Kasumi-1 (cell line): ENCODE results near the gene KIF18B.

ENCODE experiments used
- DNase-seq, 2 experiments: peaks; one replicate each; lab custom pipeline; 2025; lab: John Stamatoyannopoulos, UW

KIF18B gene

DNA sequence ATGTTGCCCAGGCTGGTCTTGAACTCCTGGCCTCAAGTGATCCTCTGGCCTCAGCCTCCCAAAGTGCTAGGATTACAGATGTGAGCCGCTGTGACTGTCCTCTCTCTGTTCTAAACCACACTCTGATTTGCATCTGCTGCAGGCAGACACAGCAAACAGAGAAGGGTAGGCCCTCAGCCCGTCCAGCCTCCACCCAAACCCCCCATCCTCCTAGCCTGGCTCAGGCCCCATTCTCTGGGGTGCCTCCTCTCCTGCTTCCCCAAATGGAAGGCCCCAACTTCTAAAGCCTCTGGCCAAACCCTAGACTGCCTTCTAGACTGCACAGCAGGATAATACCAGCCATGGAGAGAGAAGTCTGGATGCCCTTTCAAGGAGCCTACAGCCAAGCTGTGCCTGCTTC is 28.2 kb downstream of the KIF18B start:
- DNase-seq = no peak

DNA sequence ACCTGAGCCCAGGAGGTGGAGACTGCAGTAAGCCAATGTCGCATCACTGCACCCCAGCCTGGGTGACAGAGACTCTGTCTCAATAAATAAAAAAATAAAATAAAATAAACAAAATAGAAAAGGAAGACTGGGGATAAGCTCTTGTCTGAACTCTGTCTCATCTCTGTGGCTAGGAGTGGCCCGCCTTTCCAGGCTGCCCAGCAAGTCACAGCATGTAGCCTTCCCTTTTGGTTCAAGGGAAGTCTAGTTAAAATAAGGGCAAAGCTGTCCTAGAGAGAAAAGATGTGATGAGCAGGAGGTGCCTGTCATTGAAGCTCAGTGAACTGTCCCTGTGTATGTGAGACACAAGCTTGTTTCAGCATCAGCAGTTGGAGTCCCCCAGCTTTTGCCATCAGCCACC is 29.6 kb downstream of the KIF18B start:
- no peak for DNase-seq

GRCh38 chr17:44917456-44917855 is 30.1 kb downstream of the KIF18B start:
- no peak for DNase-seq

DNA sequence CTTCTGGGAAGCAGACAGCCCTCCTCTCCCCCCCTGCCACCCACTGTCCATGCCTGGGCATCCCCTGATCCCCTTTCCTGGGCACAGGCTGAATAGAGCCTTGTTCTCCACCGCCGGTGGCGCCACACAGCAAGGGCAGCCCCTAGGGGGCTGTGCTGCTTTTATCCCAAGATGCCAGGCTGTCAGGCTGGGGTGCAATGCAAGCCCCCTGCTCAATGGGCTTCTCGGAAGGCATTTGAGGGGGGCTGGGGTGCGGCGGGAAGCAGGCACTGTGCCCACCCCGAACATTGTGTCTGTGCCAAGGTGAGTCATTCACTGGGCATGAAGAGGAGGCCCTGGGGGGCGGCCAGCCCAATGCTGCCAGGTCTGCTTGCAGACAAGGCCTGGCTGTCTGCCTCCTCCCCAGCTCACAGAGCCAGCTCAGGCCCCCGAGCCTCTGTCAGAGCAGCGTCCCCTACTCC is 30.8 kb downstream of the KIF18B start:
- DNase-seq = no peak

DNA sequence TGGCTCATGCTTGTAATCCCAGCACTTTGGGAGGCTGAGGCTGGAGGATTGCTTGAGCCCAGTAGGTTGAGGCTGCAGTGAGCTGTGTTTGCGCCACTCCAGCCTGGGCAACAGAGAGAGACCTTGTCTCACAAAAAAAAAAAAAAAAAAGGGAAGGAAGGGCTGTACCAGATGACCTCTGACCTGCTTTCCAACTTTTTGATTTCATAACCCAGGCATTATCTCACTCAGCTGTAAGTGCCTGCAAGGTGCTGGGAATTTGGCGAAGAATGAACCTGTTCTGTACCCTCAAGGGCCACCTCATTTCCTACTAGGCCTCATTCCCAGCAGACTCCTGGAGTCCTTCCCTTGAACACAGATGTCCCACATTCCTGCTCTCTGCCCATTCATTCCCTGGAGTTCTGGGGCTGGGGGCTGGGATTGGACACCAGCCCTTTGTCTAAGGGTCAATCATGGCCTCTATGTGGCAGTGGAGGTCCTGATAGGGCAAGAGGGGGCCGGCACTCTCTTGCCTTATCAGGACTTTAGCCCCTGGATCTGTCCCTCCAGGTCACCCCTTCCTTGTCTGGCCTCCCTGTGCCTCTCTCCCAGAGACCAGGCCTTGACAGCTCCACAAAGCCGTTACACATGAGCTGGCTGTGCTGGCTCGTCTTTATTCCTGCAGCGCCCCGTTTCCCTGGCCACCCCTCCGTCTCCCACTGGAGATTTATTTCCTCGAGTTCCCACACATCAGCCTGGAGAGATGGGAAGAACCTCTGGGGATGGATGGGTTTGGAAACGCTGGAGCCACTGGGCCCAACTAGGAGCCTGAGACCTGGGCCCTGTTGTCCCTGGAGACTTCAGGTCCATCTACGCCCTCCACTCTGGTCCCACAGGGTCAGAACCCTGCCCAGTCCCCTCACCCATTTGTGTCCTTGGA is 31.5 kb downstream of the KIF18B start:
- DNase-seq = no peak

- no peak for DNase-seq
Measured at GRCh38 chr17:44915321-44915726, 32.2 kb downstream of the KIF18B start, which contains the start of gene GFAP. Gene GFAP, minus strand, starts transcription at chr17:44915500. Its CDS starts 14 bp downstream, at chr17:44915486.

DNA sequence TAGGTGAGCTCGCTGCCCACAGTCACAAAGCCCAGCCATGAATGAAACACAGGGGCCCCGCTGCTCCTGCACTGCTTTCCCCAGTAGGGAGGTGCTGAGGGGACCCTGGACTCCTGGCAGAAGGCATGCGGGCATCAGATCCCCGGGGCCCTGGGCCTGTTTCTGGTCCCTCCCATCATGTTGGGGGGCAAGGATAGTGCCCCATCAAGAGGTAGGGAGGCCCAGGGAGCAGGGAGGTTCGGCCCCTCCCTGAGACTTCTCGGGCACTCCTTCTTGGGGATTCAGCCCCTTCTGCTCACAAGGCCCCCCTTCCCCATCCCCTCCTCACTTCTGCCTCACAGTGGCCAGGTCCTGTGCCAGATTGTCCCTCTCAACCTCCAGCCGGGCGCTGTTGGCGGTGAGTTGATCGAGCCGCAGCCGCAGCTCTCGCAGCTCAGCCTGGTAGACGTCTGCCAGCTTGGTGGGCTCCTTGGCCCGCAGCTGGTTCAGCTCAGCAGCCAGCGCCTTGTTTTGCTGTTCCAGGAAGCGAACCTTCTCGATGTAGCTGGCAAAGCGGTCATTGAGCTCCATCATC is 32.8 kb downstream of the KIF18B start:
- no peak for DNase-seq

- DNase-seq = no peak
Measured at GRCh38 chr17:44914148-44914547, 33.4 kb downstream of the KIF18B start.

- no peak for DNase-seq
Measured at GRCh38 chr17:44913676-44914075, 33.9 kb downstream of the KIF18B start.

- DNase-seq = no peak
Measured at GRCh38 chr17:44912763-44913544, 34.6 kb downstream of the KIF18B start.

DNA sequence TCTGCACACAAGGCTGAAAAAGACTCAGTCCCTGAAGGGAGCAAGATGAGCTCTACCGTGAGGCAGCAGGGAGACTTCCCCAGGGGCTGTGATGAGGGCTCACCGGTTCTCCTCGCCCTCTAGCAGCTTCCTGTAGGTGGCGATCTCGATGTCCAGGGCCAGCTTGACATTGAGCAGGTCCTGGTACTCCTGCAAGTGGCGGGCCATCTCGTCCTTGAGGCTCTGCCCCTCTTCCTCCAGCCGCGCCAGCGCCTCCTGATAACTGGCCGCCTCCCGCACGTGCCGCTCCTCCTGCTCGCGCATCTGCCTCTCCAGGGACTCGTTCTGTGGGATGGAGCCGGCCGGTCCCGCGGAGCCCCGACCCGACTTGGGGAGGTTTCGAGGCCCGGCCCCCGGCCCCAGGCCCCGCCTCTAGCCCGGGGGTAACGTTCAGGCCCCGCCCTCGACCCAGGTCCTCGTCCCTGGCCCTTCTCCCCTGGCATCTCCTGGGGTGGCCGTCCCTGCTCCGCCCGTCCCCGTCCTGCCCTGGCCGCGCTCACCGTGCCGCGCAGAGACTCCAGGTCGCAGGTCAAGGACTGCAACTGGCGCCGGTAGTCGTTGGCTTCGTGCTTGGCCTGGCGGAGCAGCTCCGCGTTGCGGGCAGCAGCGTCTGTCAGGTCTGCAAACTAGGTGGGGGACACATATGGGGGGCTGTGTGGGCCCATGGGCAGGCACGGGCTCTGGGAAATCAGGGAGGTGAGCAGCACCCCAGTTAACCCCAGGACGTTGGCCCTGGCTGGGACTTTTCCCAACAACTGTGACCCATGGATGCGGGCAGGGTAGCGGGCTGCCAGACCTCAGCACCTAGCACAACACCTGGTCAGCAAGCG is 36.2 kb downstream of the KIF18B start:
- peak in 1 of 2 experiments; percentile 38 for DNase-seq

DNA sequence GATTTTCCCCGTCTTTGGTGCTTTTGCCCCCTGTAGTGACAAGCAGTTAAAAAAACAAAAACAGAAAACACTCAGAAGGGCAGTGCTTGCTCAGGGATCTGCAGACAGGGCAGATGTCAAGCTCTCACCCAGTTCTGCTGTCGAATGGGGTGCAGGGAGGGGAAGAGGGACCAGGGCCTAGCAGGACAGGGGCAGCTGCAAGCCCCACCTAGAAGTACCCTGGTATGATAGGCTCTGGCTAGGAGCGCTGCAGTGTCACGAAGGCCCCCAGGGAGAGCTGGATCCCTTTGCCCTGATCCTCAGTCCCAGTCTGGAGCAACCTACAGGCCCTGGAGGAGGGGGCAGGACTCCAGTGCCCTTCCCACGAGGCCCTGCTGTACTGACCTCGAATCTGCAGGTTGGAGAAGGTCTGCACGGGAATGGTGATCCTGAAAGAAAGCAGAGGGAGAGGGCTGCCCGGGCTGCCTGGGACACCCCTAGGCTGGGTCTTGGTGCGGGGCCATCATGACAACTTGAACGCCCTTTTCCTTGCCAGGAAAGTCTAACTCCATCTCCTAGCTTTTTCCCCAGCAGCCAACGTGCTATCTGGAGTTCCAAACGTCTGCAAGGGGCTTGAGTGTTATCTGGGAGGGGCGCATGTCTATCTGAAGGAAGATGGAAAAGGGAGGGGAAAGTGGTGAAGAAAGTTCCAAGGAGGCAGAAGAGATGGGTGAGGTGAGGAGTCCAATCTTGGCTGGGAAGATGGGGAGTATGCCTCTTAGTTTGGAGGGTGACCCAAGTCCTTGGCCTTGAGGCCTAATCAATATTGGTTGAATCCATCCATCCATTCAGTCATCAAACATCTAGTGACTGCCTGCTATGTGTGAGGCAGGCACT is 37.1 kb downstream of the KIF18B start:
- no peak for DNase-seq

GRCh38 chr17:44909681-44910144 is 37.9 kb downstream of the KIF18B start:
- no peak for DNase-seq

- no peak for DNase-seq
Measured at GRCh38 chr17:44908761-44909326, 38.7 kb downstream of the KIF18B start.

DNA sequence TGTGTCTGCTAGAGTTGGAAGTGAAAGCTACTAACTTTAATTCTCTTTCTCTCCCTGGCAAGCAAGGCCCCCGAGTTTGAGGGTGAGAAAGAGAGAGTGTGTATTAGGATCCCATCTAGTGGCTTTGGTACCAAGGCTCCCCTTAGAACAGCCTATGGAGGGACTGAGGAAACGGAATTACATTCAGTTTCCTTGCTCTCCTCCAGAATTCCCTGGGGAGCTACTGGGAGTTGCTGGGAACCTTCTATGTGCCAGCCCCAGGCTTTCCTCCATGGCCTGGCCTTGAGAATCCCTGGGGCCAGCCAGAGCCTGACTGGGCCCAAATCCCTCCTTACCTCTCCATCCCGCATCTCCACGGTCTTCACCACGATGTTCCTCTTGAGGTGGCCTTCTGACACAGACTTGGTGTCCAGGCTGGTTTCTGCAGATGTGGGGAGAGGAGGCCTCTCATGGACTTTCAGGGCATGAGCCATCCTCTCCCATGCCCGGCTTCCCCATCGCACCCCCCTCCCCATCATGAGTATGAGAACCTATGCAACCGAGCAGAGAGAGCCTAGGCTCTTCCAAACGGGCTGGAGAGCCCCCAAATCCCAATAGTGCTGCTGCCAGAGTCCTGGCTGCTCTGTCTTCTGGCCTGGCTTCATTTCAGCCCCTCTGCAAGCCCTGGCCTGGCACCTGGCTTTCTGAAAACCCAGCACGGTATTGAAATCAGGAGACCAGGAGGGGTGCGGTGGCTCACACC is 39.7 kb downstream of the KIF18B start:
- no peak for DNase-seq

DNA sequence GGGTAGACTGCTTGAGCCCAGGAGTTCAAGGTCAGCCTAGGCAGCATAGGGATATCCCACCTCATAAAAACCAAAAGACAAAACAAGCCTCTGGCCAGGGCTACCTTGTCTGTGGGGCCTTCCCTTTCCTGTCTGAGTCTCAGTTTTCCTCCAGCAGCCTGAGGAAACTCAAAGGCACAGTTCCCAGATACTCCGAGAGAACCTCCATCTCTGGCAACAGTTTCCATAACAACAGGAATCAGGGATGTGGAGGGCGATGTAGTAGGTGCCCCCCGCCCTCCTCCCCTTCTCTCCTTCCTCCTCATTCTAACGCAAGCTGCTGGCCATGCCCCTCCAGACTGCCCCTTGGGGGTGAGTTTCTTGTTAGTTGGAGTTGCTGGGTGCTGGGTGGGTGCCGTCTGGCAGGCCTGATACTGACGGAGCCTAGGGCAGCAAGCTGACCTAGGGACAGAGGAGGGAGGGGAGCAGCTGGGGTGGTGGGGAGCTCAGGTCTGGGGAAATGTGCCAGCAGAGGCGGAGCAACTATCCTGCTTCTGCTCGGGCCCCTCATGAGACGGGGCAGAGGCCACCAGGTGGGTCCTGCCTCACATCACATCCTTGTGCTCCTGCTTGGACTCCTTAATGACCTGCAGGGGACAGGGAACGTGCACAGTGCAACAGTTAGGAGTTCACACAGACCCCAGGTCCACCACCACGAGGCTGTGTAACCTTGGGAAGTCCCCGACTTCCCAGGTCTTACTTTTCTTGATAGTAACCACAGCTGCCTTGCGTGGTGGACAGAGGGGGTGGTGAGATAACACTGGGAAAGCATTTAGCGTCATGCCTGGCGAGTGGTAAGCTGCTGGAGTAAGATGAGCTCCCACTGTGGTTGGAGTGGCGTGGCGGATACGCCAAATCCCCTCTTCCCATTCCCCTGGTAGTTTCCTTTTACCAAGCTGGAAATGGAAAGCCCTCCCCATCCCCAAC is 40.5 kb downstream of the KIF18B start:
- no peak for DNase-seq

DNA sequence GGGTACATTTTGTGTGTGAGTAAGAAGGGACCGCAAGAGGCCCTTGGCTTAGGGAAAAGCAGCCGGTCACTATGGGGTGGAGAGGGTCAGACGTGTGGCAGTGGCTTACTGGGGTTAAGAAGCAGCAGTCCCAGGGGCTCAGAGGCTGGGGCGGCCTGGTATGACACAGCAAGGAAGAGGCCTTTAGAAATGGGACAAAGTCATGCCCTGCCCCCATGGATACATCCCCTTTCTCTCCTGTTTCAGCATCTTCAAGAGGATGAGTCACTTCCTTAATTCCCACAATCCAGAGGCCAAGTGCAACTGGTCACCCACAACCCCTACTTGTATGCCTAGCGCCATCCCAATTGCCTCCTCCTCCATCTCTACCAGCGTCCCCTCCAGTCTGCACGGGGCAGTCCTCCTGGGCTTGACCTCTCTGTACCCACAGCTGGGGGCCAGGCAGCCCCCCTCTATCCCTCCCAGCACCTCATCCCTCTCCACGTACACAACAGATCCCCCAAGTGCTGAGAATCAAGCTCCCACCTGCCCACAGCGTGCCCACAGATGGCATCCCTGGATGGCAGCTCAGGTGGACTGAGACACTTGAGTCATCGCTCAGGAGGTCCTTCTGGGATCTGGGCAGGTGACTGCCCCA is 41.4 kb downstream of the KIF18B start:
- peak; percentile 10 to 32 for DNase-seq
